K562 (cell line): Measurements from ENCODE around the gene SLC4A2. TPM values are rescaled to one million over a fixed set of nuclear protein-coding genes. Genes with fewer than 3 reads are reported as not detected.

Experiments
- BDP1 ChIP-seq: IDR thresholded peaks from 3 replicates; pipeline ENCODE4 v1.6.1; 2011; ENCODE audit not compliant: insufficient read length, insufficient read depth
- CC2D1A ChIP-seq: fragments of 450-650 bp; IDR thresholded peaks from 2 replicates; pipeline ENCODE4 v1.6.1; 2017; ENCODE audit warnings: mild to moderate bottlenecking
- CEBPG ChIP-seq, 3 experiments: fragments of 200-800 bp in 1 of 3; sonication (Bioruptor generic) in 1 of 3; sonication (generic) in 1 of 3; formaldehyde crosslinking in 1 of 3; IDR thresholded peaks in 2 of 3; conservative IDR thresholded peaks in 1 of 3; 2 replicates each; pipeline versions ENCODE4 v1.6.1 to v1.8.0; 2016 to 2022; ENCODE audit warnings: missing compliant biosample characterization in 2 of 3, missing genetic modification characterization in 2 of 3, mild to moderate bottlenecking in 1 of 3, missing genetic modification reagents in 1 of 3
- HMG20B ChIP-seq: fragments of 250-450 bp; sonication (Bioruptor Pico); IDR thresholded peaks from 2 replicates; pipeline ENCODE4 v1.5.0; 2021; ENCODE audit warnings: mild to moderate bottlenecking
- KAT7 ChIP-seq: sonication (generic); formaldehyde crosslinking; IDR thresholded peaks from 2 replicates; pipeline ENCODE4 v1.8.0; 2022; ENCODE audit warnings: missing genetic modification reagents, mild to moderate bottlenecking, borderline replicate concordance
- MAFF ChIP-seq: IDR thresholded peaks from 2 replicates; pipeline ENCODE4 v1.6.1; 2012; ENCODE audit warnings: low read length, improper control_type of control experiment
- RAD21 ChIP-seq, 2 experiments: fragments of 250-450 bp in 1 of 2; fragments of 450-650 bp in 1 of 2; sonication (Bioruptor Pico) in 1 of 2; formaldehyde crosslinking in 1 of 2; IDR thresholded peaks in 1 of 2; conservative IDR thresholded peaks in 1 of 2; 2 replicates each; pipeline versions ENCODE4 v1.4.0 to v1.8.0; 2020 to 2022; ENCODE audit warnings: mild to moderate bottlenecking in 2 of 2, moderate library complexity in 1 of 2
- RHOXF2B ChIP-seq: fragments of 250-450 bp; sonication (Bioruptor Pico); conservative IDR thresholded peaks from 2 replicates; pipeline ENCODE4 v1.5.1; 2021
- ZNF444 ChIP-seq: fragments of 250-450 bp; sonication (Bioruptor Pico); IDR thresholded peaks from 2 replicates; pipeline ENCODE4 v1.4.0; 2020; ENCODE audit warnings: mild to moderate bottlenecking, moderate library complexity
- polyA plus RNA-seq, 8 experiments: library from polyadenylated mRNA; depleted of rRNA in 4 of 8; stranded (reverse) in 5 of 8; unstranded in 3 of 8; fragments of >200 nt; fragmentation: Nextera tagmentation in 2 of 8; fragmentation: Illumina TruSeq in 1 of 8; extraction: Ambion mirVana in 2 of 8; extraction: Trizol in 1 of 8; gene quantifications; 2 replicates each; pipeline versions ENCODE4 v1.2.1 to v1.2.3, GENCODE V29; 2011 to 2014; ENCODE audit warnings: inconsistent platforms in 1 of 8, missing spikeins in 1 of 8
- total RNA-seq, 7 experiments: library from RNA; depleted of rRNA in 6 of 7; stranded (reverse); fragments of >200 nt in 6 of 7; fragmentation: Illumina TruSeq in 2 of 7; extraction: Trizol in 2 of 7; gene quantifications; 2 replicates each; pipeline versions ENCODE4 v1.2.1 to v1.2.3, GENCODE V29; 2011 to 2021; ENCODE audit warnings: low replicate concordance in 1 of 7
- TF ChIP-seq, protein P1 (sequence below), 2 experiments: fragments of 450-650 bp in 1 of 2; sonication (generic) in 1 of 2; formaldehyde crosslinking in 1 of 2; IDR thresholded peaks; 2 replicates each; pipeline versions ENCODE4 v1.7.1 to v1.9.0; 2016 to 2022; ENCODE audit warnings: inconsistent platforms in 1 of 2, mild to moderate bottlenecking in 1 of 2, missing genetic modification reagents in 1 of 2
- TF ChIP-seq, protein P2 (sequence below): fragments of 200-400 bp; formaldehyde crosslinking; IDR thresholded peaks from 2 replicates; pipeline ENCODE4 v1.6.1; 2017; ENCODE audit warnings: mild to moderate bottlenecking, low read depth, low read length, moderate library complexity
- TF ChIP-seq, protein P3 (sequence below): fragments of 450-650 bp; IDR thresholded peaks from 2 replicates; pipeline ENCODE4 v1.6.1; 2016; ENCODE audit warnings: missing biosample characterization, missing genetic modification characterization

Gene SLC4A2
- total and polyA plus RNA-seq, 9 of the 15 experiments (the other 6 are each of a cell fraction or from before 2014, with no cell fraction given) = 11.4 to 375 (median 130) TPM

DNA sequence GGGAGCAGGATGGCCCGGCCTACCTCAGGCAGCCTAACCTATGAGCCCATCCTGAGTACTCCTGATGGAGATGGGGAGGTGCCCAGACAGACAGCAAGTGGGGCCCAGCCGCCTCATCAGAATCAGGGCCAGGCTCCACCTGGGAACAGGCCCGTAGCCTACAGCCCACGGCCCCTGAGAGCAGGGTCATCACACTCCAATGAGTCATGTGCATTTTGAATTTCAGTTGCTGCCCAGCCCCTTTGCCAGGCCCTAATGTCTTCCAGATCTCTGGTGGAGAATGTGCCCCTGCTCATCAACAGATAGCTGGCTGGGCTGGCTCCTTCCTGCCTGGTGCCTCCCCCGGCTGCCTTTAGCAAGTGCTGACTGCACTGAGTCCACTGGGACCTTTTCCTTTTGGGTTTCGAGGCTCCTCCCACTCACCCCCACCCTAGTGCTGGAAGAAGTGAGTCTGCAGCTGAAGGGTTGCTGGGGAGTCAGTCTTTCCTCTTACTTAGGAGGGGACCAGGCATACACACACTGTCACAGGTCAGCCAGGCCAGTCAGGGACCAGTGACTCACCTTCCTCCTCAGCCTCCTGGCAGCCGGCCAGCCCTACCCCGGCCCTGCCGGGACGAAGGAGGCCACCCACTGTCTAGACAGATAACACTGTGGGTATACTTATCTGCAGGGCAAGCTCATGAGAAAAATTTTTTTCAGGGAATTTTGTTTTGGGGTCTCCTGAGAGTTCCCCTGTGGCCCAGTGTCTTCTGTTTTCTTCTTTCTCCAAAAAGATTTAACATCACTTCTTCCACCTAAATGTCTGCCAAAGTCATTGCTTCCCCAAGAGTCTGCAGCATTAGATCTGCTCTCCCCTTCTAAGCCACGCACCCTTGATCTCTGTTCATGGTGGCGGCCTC is 20.2 kb upstream of the SLC4A2 start (continued):
- TF ChIP-seq, protein P1, sequence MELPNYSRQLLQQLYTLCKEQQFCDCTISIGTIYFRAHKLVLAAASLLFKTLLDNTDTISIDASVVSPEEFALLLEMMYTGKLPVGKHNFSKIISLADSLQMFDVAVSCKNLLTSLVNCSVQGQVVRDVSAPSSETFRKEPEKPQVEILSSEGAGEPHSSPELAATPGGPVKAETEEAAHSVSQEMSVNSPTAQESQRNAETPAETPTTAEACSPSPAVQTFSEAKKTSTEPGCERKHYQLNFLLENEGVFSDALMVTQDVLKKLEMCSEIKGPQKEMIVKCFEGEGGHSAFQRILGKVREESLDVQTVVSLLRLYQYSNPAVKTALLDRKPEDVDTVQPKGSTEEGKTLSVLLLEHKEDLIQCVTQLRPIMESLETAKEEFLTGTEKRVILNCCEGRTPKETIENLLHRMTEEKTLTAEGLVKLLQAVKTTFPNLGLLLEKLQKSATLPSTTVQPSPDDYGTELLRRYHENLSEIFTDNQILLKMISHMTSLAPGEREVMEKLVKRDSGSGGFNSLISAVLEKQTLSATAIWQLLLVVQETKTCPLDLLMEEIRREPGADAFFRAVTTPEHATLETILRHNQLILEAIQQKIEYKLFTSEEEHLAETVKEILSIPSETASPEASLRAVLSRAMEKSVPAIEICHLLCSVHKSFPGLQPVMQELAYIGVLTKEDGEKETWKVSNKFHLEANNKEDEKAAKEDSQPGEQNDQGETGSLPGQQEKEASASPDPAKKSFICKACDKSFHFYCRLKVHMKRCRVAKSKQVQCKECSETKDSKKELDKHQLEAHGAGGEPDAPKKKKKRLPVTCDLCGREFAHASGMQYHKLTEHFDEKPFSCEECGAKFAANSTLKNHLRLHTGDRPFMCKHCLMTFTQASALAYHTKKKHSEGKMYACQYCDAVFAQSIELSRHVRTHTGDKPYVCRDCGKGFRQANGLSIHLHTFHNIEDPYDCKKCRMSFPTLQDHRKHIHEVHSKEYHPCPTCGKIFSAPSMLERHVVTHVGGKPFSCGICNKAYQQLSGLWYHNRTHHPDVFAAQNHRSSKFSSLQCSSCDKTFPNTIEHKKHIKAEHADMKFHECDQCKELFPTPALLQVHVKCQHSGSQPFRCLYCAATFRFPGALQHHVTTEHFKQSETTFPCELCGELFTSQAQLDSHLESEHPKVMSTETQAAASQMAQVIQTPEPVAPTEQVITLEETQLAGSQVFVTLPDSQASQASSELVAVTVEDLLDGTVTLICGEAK (IDR thresholded peaks at IDR 0.05) = no peak; the same call in 1 of the 2 replicates
- TF ChIP-seq, protein P1 (CRISPR knock-in tag; IDR thresholded peaks at IDR 0.05) = no peak
- no peak for TF ChIP-seq ZNF444
- no peak for TF ChIP-seq MAFF
- no peak for TF ChIP-seq RHOXF2B
- TF ChIP-seq RAD21 (CRISPR knock-in tag; conservative IDR thresholded peaks at IDR 0.05 in 1 of 2, IDR thresholded peaks at IDR 0.05 in 1 of 2) = peak in 1 of 2 experiments; percentile 28; a peak in 3 of 4 replicates
- no peak for TF ChIP-seq CC2D1A
- TF ChIP-seq, protein P2, sequence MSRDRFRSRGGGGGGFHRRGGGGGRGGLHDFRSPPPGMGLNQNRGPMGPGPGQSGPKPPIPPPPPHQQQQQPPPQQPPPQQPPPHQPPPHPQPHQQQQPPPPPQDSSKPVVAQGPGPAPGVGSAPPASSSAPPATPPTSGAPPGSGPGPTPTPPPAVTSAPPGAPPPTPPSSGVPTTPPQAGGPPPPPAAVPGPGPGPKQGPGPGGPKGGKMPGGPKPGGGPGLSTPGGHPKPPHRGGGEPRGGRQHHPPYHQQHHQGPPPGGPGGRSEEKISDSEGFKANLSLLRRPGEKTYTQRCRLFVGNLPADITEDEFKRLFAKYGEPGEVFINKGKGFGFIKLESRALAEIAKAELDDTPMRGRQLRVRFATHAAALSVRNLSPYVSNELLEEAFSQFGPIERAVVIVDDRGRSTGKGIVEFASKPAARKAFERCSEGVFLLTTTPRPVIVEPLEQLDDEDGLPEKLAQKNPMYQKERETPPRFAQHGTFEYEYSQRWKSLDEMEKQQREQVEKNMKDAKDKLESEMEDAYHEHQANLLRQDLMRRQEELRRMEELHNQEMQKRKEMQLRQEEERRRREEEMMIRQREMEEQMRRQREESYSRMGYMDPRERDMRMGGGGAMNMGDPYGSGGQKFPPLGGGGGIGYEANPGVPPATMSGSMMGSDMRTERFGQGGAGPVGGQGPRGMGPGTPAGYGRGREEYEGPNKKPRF = no peak
- TF ChIP-seq, protein P3, sequence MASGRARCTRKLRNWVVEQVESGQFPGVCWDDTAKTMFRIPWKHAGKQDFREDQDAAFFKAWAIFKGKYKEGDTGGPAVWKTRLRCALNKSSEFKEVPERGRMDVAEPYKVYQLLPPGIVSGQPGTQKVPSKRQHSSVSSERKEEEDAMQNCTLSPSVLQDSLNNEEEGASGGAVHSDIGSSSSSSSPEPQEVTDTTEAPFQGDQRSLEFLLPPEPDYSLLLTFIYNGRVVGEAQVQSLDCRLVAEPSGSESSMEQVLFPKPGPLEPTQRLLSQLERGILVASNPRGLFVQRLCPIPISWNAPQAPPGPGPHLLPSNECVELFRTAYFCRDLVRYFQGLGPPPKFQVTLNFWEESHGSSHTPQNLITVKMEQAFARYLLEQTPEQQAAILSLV (tag) = no peak
- peak; percentile 96 for TF ChIP-seq KAT7 (CRISPR knock-in tag)
- TF ChIP-seq BDP1 = no peak
- no peak for TF ChIP-seq HMG20B (CRISPR knock-in tag)
- TF ChIP-seq CEBPG (CRISPR knock-in tag; IDR thresholded peaks at IDR 0.05) = no peak
- no peak for TF ChIP-seq CEBPG (tag; conservative IDR thresholded peaks at IDR 0.05 in 1 of 2, IDR thresholded peaks at IDR 0.05 in 1 of 2)
